ENCODE data around the gene LPIN3.

Gene LPIN3

GRCh38 chr20:41365777-41366545 lies 25.3 kb downstream of the LPIN3 start:
- DNase-seq (ENCODE audit: low read depth in 2 of 2): no peak

DNA sequence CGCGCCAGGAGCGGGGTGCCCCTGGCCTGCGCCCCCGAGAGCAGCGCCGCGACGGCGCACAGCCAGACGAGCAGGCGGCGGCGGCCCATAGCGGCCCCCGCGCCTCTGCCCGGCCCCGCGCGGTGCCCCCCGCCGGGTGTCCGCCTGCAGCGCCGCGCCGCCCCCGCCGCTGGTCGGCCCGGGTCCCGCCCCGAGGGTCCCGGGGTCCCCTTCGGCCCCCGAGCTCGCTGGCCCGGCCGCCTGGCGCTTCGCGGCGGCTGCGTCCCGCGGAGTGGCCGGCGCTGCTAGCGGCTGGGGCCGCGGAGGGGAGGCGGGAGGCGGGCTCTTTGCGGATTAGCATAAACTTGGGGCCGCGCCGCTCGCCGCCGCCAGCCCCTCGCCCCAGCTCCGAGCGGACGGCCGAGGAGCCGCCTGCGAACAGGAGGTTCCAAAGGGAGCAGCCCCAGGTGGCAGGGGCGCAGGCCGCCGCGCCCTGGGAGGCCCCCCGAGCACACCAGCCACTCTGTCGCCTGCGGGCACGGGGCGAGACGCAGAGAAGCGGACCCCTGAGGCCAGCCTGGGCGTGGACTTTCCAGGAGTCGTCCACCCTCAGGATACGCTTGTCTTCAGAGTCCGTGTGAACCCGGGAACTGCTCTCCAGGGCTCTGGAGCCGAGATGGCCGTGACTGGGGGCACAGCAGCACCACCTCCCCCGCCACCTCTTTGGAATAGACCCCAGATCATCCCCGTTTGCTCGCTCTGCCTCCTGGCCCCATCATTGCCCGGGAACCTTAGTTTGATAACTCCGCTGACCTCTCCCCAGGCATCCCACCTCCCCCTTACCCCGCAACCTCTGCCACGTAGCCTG lies 26.1 kb downstream of the LPIN3 start, which contains the start of gene EMILIN3:
Gene EMILIN3, minus strand, starts transcription at position 273 of the 847 bp plus-strand sequence. Its CDS starts 184 bp downstream, at position 89.
- DNase-seq (ENCODE audit: low read depth in 2 of 2): no peak

DNA sequence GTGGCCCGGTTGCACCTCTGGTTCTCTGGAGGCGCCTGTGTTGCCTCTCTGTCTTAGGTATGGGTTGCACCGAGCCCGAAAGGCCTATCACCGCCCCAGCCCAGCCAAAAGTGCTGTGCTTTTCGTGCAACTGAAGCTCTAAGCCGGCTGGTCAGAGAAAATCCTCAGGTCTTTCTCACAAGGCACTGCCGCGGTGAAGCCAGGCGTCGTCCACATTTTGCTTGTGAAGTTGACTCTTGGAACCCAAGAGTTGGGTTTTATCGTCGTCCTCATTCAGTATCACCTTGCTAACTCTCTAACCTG lies 26.7 kb downstream of the LPIN3 start:
- DNase-seq (ENCODE audit: low read depth in 2 of 2): no peak

GRCh38 chr20:41367956-41368355 lies 27.3 kb downstream of the LPIN3 start:
- DNase-seq (ENCODE audit: low read depth in 2 of 2): no peak

DNA sequence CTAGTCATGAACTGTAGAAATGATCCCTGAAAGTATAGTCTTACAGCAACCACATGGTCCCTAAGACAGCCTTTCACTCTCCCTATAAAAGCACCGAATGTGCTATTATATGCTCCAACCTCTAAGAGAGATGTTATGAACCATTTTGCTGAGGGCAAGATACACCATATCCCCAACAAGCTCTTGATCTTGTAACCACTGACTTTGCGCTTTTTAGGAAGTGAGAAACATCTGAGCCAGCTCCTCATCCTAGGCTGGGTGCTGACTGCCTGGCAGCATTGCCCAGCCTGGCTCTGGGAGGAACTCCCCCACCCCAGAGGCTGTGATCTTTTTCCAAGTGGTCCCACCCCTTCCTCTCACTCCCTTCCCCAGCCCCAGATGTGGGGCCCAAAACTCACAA lies 29.1 kb downstream of the LPIN3 start:
- no peak for DNase-seq (ENCODE audit: low read depth in 2 of 2)

GRCh38 chr20:41370176-41370575 lies 29.6 kb downstream of the LPIN3 start:
- DNase-seq (ENCODE audit: low read depth in 2 of 2): no peak

- DNase-seq (ENCODE audit: low read depth in 2 of 2): no peak
Observed at GRCh38 chr20:41371371-41371770, 30.8 kb downstream of the LPIN3 start.

DNA sequence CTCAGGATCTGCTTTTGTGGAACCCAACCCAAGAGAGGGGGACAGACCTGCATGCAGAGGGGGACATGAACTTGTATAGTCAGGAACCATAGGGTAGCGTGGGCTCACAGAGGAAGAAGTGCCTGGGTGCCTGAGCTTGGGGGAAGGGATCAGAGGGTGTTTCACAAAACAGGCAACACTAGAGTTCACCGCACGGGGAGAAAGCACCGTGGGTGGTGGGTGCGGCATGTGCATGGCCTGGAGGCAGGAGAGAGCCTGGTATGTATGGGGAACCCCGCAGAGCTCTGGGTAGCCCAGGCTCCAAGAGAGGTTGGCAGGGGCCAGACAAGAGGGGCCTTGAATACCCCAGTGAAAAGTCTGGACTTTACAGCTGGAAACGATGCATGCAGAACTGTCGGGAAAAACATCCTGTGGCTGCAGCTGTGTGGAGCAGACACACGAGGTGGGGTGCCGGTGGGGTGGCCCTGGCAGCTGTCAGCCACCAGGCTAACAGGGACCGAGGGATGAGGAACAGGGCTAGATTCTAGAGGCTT lies 32.7 kb downstream of the LPIN3 start:
- no peak for DNase-seq (ENCODE audit: low read depth in 2 of 2)

GRCh38 chr20:41373931-41374920 lies 33.6 kb downstream of the LPIN3 start:
- DNase-seq (ENCODE audit: low read depth in 2 of 2): no peak

- DNase-seq (ENCODE audit: low read depth in 2 of 2): no peak
Observed at GRCh38 chr20:41375846-41376245, 35.2 kb downstream of the LPIN3 start.

DNA sequence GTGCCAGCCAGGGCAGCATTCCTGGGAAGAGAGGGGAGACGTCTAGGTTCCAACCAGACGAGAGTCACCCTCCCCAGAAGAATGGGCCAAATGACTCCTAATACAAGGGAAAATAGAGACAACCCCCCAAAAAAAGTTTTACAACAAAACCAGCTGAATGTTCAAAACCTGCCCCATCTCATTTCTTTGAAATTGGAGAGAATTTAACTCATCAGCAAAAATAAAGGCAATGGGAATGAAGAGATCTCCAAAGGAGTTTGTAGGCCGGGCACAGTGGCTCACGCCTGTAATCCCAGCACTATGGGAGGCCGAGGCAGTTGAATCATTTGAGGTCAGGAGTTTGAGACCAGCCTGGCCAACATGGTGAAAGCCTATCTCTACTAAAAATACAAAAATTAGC lies 35.7 kb downstream of the LPIN3 start:
- DNase-seq (ENCODE audit: low read depth in 2 of 2): no peak

DNA sequence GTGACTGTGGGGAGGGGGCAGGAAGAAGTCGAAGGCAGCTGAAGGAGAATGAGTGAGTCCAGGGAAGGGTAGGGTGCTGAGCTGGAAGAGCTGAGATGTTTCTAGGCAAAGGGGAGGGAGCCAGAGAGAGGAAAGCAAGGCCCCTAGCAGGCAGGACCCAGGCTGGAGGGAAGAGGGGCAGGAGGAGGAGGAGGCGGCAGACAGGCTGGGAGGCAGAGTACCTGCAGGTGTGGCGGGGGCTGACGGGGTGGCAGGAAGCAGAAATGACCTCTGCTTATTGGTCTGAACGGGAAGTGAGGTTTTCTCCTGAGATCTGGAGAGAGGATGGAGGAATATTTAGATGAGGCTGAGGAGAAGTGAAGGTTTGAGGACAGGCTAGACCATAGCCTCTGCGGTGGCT lies 36.7 kb downstream of the LPIN3 start:
- no peak for DNase-seq (ENCODE audit: low read depth in 2 of 2)

DNA sequence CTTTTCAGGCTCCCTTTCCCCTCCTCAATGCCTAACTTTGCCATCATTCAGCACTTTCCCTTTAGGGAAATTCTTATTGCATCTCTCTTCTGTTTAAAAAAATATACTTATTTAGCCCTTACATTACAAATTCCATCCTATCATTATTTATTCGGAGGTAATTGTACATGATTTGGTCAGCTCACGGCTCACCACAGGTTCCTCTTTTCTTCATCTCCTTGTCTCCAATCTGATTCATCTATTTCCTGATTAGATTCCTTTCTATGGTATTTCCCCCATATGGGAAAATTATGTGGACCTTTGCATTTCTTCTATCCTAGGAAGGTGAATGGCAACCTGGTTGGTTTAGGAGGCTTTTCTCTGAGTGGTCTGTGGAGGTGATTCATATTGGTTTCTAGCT lies 38.9 kb downstream of the LPIN3 start:
- DNase-seq (ENCODE audit: low read depth in 2 of 2): no peak

GRCh38 chr20:41380551-41381193 lies 40.1 kb downstream of the LPIN3 start:
- DNase-seq (ENCODE audit: low read depth in 2 of 2): no peak

- no peak for DNase-seq (ENCODE audit: low read depth in 2 of 2)
Observed at GRCh38 chr20:41382791-41383305, 42.2 kb downstream of the LPIN3 start.

DNA sequence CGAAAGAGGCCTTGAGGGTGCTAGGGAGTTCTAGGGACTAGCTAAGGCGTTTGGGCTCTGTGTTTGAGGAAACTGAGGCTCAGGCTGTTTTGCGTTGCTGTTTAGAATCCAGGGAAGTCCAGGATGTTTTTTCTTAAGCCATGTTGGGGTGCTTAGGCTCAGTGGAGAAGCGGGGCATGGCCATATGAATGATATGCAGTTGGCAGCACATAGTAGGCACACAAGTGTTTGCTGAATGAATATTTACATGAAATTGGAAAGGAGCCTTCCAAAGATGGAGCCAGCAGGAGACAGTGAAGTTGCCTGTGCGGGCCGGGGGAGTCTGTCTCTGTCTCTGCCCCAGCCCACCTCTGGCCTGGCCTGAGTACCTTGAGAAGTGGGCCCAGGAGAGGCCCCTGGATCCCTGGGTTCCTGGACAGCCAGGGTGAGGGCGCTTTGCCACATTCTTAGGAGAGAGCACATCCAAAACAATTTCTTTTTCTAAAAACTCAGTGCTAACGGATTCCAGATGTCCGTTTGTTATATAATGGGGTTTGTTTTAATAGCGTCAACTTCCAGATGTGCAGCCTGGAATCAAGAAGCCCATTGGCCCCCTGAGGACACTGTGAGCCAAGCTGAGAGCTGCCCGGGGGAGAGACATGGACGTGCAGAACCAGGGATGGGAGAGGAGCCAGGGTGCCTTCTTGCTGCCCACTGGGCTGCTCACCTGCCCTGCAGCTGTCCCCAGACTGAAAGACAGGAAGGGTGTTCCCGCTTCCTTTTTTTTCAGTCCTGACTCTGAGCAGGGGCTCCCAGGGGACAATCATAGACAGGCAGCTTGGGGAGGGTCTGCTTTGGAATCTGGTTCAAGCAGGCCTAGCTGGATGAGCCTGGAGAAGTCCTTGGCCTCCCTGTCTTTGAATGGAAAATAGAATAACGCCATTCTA lies 46.1 kb downstream of the LPIN3 start:
- DNase-seq (ENCODE audit: low read depth in 2 of 2): no peak

GRCh38 chr20:41387444-41387851 lies 46.8 kb downstream of the LPIN3 start:
- DNase-seq (ENCODE audit: low read depth in 2 of 2): no peak

GRCh38 chr20:41390889-41391288 lies 50.3 kb downstream of the LPIN3 start:
- no peak for DNase-seq (ENCODE audit: low read depth in 2 of 2)

DNA sequence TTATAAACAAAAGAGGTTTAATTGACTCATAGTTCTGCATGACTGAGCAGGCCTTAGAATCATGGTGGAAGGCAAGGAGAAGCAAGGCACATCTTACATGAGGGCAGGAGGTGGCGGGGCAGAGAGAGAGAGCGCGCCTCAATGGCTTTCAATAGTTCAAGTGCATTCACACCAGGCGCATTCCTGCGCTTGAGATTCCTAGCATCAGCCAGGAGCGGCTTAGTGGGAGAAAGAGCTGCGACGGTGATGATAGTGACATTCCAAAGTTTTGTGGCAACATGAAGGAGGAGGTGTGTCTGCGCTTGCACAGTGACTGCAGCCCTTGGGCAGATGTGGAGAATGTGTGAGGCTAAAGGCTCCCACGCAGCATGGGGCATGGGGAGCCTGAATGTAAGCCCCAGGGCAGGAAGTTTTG lies 51.0 kb downstream of the LPIN3 start:
- no peak for DNase-seq (ENCODE audit: low read depth in 2 of 2)

GRCh38 chr20:41392295-41392694 lies 51.7 kb downstream of the LPIN3 start:
- DNase-seq (ENCODE audit: low read depth in 2 of 2): no peak

Data from stimulated activated CD4-positive, alpha-beta T cell treated with anti-CD3 and anti-CD28 coated beads, Interleukin-1b, Interleukin-23, amount 100 ng/mL, for 4 hours (primary cell).